ENCODE results near the gene SLC8A2.
A peak's percentile ranks its signal among the peaks of the same experiment; 100 is the strongest.
"Not testable (repeated sequence)": the region's sequence is repeated elsewhere in the genome, so short reads cannot be mapped to it uniquely, and the experiment has no call there.

The SLC8A2 gene

DNA sequence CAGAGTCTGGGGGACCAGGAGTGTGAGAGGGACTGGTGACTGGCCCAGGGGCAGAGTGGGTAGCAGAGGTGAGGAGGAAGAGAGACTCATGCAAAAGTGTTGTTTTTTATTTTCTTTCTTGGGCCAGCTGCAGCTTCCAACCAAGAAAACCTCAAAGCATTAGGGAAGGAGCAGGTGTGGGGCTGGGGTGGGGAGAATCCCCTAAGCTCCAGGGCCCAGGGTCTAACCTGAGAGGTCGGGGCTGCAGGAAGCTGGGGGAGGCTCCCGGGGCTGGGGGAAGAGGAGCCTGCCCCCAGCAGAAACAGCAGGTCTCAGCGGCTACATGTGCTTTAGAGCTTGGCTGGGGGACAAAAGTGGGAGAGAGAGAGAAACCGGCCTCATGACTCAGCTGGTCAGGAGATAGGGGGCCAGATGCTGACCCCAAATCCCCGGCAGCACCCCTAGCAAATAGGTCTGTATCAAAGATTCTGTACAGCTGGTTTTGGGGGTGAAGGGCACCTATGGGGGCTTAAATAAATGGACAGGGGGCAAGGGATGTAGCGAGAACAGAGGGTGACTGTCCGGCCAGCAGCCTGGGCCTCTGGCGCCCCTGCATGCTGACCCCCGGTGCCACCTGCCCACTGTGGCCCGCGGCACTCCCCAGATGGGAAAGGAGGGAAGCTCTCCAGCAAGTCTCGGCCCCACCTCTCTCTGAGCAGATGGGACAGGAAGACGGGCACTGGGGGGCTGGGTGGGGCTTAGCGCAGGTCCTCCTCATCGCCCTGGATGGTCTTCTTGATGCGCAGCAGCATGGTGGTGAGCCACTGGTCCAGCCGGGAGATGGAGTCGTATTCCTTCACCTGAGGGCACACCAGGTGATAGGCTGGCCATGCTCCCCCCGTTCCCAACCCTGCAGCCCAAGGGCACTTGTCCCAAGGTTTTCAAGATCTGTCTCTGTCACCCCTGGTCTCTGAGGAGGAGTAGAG lies 16.1 kb upstream of the SLC8A2 start:
- no peak for DNase-seq (ENCODE audit: low spot score)

DNA sequence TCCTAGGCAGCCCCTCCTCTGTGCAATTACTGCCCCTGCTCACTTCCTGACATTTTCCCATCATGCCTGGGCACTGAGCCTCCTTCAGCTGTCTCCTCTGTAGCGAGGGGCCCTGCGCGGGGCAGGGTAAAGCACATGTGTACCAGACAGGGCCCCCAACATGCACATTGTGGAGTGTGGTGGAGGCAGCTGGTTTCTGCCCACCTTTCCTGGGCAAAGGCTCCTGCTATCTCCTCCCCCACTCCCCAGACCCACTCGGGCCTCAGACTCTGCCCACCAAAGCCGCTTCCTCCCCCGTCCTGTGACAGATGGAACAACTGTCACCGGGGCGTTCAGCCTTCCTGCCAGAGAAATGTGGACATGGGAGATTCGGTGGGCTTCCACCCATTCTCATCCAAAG lies 15.2 kb upstream of the SLC8A2 start:
- no peak for DNase-seq (ENCODE audit: low spot score)

DNA sequence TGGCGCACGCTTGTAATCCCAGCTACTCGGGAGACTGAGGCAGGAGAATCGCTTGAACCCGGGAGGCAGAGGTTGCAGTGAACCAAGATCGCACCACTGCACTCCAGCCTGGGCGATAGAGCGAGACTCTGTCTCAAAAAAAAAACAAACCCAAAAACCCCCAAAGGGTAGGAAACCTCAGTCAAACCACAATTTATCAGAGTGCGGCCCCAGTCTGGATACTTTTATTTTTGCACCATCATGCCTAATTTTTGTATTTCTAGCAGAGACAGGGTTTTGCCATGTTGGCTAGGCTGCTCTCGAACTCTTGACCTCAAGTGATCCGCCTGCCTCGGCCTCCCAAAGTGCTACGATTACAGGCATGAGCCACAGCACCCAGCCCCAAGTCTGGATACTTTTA lies 14.5 kb upstream of the SLC8A2 start:
- not testable (repeated sequence) for DNase-seq (ENCODE audit: low spot score)

DNA sequence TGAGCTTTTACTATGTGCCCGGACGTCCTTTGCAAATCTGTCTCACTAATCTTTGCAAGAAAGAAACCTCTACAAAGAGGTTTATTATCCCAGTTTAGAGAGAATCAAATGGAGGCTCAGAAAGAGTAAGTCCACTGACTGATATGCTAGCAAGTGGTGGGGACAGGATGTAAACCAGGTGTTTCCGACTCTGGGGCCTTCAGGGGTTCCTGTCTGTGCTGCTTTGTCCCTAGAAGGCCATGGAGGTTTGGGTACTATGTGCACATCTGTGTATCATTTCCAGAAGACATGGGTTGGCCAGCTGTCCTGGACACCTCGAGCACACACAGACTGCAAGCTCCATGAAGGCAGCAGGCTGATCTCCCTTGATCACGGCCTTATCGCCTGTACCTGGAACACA lies 13.5 kb upstream of the SLC8A2 start:
- peak; percentile 38 for DNase-seq (ENCODE audit: low spot score)

DNA sequence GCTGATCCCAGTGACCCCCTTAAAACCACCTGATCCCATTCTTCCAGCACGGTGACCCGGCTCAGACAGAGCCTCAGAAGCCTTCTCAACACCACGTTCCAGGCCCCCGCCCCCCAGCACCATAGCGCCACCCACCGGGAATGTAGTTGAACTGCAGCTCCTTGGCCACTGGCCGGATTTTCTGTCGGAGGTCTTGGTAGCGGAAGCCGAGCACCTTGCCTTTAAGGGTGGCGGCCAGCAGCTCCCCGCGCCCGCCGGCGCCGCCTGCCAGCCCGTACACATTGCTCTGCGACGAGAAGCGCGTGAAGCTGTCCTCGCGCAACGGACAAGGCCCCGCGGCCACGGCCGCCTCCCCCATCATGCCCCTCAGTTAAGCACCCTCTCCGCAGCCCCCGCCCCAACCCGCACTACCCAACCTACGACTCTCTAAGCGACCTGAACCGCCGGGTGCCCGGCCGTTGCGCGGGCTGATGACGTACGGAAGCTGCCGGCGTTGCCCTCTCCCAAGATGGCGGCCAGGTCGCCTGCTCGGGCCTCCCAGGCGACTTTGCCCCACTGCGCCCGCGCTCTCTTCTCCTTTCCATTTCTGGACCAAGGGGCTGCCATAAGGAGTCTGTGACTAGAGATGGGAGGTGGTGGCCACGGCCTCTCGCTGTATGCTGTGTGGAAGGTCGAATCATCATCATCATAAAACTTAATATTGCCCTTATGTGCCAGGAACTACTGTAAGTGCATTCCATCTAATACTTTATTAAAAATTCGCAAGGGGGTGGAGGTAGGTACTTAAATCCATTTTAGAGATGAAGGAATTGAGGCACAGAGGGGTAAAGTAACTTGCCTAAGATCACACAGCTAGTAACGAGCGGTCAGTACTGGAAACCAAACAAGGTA lies 12.4 kb upstream of the SLC8A2 start, which contains the start of gene KPTN:
KPTN (minus strand) TSS at position 420 of the 891 bp plus-strand sequence; CDS start at position 361, 59 bp downstream.
- peak; percentile 93 for DNase-seq (ENCODE audit: low spot score)

DNA sequence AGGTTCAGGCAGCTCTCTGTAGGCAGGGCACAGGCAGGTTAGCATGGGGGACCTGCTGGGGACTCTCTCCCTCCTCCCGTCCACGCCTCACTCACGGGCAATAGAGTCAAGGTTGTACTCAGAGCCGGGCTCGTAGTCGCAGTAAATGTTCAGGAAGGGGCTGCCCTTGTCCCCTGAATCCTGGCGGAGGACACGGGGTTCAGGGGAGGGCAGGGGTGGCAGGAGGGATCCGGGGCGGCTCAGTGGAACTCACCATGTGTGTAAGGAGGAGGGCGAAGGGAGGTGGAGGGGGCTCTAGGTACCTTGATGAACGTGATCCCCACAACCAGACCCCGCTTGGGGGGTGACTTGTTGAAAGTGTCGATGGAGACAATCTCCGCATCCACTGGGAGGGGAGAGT lies 11.5 kb upstream of the SLC8A2 start:
- DNase-seq (ENCODE audit: low spot score) = no peak

DNA sequence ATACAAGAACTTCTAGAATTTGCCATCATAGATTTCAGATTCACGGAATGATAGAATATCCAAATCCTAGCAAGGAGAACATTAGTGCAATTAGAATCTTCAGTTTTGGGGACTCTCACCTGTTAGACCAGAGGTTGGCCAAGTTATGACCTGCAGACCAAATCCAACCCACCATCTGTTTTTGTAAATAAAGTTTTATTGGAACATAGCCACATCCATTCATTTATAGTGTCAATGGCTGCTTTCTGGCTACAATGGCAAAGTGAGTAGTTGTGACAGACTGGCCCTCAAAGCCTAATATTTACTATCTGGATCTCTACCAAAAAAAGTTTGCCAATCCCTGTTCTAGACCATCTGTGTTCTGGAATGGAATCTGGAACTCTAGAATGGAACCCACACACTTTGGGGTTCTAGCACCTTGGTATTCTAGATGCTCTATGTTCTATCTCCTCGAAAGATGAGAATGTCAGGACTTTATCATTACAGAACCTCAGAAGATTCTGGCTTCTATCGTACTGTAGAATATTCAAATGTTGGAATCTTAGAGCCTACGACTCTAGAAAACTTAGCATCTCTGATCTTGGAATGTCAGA lies 9.9 kb upstream of the SLC8A2 start:
- DNase-seq (ENCODE audit: low spot score) = no peak

DNA sequence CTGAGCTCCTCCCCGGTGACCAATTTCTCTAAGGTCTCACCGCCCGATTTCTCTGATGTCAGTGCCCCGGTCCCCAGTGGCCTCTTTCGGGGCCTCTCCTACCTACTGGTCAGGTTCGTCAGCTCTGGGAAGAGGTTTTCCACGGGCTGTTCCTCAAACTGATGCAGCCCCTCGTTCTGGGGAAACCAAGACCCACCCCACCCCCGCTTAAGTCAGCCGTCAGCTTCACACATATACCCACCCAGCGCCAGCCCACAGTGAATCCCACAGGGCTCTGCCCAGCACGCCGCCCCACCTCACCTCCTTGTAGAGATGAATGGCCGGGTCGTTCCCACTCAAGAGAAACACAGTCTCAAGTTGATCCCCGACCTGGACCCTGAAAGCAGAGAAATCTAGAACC lies 9.0 kb upstream of the SLC8A2 start:
- DNase-seq (ENCODE audit: low spot score) = no peak

DNA sequence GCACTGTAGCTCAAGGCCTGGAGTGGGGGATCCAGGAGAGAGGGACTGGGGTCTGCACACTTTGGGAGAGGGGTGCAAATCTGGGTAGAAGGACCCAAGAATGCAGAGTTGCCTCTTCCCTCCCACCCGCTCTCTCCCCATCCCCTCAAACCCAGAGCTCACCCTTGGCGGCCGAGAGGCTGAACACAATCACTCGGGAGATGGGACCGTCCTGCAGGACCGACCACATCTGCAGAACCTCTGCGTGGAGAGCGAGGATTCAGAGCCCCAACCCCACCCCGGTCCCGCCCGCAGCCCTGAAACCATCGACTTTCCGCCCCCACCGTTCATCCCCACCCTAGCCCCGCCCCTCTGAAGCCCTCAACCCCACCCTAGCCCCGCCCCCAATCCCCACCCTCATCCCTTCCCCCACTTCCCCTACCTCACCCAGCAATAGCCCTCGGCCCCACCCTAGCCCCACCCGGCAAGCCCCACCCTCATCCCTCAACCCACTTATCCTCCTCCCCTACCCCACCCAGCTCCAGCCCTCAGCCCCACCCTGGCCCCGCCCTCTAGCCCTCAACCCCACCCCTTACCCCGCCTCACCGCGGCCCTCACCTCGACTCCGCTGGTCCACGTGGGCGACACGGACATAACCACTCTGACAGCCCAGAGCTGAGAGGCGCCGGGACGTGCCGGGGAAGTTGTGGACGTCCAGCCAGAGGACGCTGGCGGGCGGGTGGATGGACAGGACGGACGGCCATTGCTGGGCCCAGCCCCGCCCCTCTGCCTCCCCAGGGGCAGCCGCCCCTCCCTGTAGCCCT lies 8.2 kb upstream of the SLC8A2 start:
- DNase-seq (ENCODE audit: low spot score) = no peak

DNA sequence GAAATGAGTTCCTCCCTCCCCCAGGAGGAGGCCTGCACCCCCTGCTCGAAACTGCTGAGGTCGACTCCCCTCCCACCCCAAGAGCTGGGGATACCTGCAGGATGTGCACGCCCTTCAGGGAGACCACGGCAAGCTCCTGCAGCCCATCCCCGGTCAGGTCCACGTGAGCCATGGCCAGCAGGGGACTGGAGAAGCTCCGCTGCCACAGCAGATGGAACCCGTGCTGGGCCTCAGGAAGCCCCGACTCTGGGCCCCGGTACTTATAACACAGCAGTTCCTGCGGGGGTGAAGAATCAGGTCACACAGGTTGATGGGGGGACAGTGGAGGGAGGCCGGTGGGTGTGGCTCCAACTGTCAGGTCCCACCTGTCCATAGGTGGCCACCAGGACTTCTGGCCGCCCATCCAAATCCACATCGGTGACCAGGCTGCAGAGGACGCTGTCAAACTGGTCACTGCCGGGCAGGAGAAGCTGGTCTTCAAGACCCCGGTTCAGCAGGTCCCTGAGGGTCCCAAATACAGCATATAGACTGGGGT lies 4.8 kb upstream of the SLC8A2 start:
- DNase-seq (ENCODE audit: low spot score) = no peak

DNA sequence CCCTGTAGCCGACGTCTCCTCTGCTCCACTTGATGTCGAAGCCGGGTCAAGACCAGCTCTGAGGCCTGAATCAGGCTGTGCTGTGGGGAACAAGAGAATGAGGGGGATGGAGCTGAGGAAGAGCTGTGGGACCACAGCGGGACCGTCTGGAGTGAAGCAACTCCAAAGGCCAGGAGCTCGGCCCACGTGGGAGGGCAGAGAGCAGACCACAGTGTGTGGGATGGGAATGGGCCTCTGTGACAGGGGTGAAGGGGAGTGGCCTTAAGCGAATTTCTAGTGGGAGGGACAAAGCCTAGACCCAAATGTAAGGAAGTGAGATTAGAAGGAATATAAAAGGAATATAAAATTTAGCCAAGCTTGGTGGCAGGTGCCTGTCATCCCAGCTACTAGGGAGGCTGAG lies 3.8 kb upstream of the SLC8A2 start:
- DNase-seq (ENCODE audit: low spot score) = no peak

DNA sequence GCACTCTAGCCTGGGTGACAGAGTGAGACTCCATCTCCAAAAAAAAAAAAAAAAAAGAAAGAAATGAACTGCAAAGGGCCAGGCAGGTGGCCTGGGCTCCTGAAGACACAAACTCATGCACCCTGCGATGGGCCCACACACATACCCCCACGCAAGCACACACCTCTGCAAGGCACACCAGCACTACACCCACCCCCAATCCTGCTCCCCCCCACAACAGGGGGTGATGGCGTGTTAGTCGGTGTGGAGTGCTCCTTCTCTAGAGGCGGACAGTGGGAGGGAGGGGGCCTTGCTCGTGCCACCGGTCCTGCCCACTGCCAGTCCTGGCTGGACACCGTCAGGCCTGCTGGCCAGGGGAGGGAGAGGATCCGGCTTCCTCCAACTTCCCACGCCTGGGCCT lies 1.6 kb upstream of the SLC8A2 start:
- no peak for DNase-seq (ENCODE audit: low spot score)

DNA sequence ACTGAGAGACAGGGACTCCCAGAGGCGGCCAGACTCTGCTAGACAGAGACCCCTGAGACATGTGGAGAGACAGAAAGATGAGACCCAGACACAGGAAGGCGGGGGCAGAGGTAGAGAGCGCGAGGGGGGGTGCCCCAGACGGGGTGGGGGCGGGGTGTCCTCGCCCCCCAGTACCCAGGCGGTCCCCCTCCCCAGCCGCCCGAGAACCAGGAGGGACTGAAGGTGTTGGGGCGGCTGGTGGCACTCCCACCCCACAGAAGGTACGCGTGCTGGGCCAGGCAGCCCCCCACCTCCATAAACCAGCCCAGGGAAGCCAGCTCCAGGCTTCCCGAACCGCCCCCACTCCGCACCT lies 336 bp downstream of the SLC8A2 start:
- no peak for DNase-seq (ENCODE audit: low spot score)

DNA sequence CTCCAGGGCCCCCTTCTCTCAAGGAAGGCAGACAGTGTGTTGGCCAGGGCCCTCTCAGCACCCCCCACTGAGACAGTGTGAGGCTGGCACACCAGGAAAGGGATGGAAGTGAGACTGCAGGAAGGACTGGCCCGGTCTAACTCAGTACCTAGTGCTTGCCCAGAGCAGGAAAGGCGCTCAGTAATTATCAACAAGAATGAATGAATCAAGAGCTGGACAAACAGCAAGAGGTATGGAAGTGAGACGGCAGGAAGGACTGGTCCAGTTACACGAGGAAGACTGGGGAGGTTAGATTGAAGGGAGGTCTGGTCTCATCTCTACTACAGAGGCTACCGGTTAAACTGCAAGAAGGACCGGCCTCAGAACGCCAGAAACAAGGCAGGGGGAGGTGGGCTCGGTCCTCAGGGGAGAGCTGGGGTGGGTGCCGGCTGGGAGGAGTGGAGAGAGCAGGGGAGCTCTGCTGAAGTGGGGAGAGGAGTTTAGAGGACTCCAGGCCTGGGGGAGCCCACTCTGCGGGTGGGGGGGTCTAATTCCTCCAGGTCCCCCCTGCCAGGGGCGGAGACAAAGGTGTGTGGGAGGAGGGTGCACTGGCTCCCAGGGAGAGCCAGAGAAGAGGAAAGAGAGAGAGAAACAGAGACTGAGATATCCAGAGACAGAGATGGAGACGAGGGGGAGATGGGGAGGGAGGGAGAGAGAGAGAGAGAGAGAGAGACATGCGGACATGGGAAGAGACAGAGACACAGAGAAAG lies 1.1 kb downstream of the SLC8A2 start:
- no peak for DNase-seq (ENCODE audit: low spot score)

DNA sequence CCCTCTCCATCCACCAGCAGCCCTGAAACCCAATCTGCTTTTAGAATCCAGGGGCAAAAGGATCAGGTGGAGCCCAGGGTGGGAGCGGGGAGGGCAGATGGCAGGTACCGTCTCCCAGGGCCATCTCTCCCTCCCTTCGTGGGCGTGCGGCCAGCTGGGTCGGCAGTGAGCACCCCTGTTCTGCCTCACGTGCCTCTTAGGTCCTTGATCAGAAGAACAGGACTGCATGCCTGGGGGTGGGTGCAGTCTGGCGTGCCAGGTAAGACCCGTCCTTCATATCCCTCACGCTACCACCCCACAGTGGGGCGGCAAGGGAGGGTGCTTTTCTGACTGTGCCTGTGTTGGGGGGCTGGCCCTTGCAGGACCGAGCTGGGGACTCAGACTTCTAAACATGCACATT lies 2.0 kb downstream of the SLC8A2 start:
- no peak for DNase-seq (ENCODE audit: low spot score)

DNA sequence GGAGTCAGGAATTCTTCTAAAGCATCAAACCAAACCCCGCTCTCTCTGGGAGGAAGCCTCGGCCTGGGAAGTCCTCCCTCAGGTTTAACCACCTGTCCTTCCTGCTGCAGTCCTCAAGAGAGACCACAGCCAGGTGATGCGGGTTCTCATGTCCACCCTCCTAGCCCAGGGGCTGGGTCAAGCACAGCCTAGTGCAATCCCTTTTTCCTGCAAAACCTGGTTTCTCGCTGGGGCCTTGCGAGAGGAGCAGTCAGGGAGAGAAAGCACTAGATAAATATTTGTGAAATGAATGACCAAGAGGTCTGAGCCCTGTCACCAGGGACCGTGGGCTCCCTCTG lies 2.4 kb downstream of the SLC8A2 start:
- no peak for DNase-seq (ENCODE audit: low spot score)

DNA sequence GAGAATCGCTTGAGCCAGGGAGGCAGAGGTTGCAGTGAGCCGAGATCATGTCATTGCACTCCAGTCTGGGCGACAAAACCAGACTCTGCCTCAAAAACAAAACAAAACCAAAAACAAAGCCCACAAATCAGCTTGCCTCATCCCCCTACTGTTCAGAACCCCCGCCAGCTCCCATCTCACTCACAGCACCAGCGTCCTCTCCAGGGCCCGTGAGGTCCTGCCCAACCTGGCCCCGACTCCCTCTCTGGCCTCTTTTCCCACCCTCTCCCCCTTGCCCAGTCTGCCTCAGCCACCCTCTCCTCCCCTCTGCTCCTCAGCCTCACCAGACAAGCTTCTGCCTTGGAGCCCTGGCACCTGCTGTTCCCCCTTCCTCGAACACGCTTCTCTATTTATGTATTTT lies 3.8 kb downstream of the SLC8A2 start:
- DNase-seq (ENCODE audit: low spot score) = no peak

DNA sequence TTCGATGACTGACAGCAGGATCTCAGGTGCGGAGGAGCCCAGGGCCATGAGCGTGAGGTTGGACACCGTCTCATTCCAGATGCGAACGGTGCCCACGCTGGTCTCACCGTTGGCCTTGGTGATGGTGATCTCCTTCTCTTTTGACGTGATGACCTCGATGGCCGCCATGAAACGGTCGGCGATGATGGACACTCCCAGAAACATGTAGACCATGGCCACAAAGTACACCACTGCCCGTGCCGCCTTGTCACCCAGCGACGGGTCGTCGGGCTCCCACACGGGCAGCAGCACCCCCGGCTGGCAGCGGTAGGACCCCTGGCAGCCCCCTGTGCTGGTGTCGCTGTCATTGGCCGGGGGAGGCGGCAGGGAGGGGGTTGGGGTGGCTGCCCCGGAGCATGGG lies 5.7 kb downstream of the SLC8A2 start:
- no peak for DNase-seq (ENCODE audit: low spot score)

DNA sequence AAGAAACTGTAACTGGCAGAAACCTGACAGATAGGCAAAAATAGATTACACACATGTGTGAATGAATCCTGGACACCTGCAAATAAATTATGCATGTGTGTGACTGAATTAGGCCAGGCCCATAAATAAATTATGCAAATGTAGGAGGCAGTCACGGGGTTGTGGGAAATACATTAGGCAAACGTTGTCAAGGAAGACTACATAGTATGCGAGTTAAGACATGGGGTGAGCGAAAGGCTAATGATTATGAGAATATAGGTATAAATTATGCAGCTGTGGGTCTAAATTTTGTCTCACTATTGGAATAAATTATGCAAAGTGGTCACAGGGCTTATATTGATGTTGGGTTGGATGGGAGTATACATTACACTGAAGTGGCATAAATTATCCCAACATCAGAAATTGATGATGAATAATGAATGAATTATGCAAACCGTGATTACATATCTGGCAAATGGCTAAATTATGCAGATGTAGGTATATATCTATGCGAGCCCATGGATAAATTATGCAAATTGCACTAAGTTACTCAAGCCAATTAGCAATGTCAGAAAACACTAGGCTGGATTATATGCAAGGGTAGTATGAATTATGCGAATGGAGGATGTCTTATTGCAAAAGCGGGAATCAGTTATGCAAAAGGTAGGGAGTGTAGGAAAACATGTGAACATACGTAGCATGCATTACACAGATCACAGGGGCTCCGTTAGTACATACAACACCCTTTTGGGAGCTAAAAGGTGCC lies 6.8 kb downstream of the SLC8A2 start:
- DNase-seq (ENCODE audit: low spot score) = peak; percentile 62

DNA sequence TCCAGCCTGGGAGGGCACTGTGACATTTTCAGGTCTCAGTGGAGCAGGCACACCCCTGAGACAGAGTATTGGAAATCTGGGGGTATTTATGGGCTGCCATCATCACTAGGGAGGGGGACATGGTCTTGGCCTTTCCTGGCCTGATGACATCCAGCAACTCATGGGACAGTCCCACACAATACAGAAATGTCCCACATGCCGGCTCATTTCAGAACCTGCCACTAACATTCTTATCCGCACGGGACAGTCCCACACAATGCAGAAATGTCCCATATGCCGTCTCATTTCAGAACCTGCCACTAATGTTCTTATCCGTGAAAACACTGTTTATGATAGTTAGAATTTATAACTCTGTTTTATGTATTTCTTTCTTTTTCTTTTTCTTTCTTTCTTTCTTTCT lies 9.8 kb downstream of the SLC8A2 start:
- no peak for DNase-seq (ENCODE audit: low spot score)

All from NAMALWA (cell line).